ENCODE data around the gene LRWD1. TPM values are rescaled to one million over a fixed set of nuclear protein-coding genes. Genes with fewer than 3 reads are reported as not detected.
"Not testable (repeated sequence)": the region's sequence is repeated elsewhere in the genome, so short reads cannot be mapped to it uniquely, and the experiment has no call there.

The LRWD1 gene
- total and polyA plus RNA-seq, 2 of the 4 experiments (the other 2 are of a cell fraction), result 20.3 to 27.2 TPM

- TF ChIP-seq RAD21 (IDR thresholded peaks at IDR 0.05; ENCODE audit: low read length) (peak; percentile 34), SMC3 (IDR thresholded peaks at IDR 0.05; ENCODE audit: low read depth, low read length) (0 out of 2 replicates have a peak, but pooled peaks have one; percentile 25), CTCF (conservative IDR thresholded peaks at IDR 0.05; ENCODE audit: low read depth, low read length) (peak; percentile 27; the same call in 1 of the 2 replicates)
- BruUV-seq (replicated peaks); H3K9me1 ChIP-seq (ENCODE audit: insufficient read depth, low read length); H3K18ac ChIP-seq (ENCODE audit: low read depth, low read length); H4K5ac ChIP-seq (ENCODE audit: low read depth, low read length); DNase-seq; H3K36me3 ChIP-seq (ENCODE audit: control insufficient read depth, insufficient read depth, low read length); H2BK120ac ChIP-seq (ENCODE audit: low read depth, low read length); H2AFZ ChIP-seq (replicated peaks; ENCODE audit: low read length, poor library complexity); H4K91ac ChIP-seq (ENCODE audit: insufficient read depth, low read depth, low read length); intact Hi-C loops (cut with micrococcal nuclease); H3K9me3 ChIP-seq (ENCODE audit: control insufficient read depth, insufficient read depth, low read length); H3K4ac ChIP-seq (ENCODE audit: low read depth, low read length); H3K23ac ChIP-seq (ENCODE audit: low read depth, low read length); H4K20me1 ChIP-seq (ENCODE audit: insufficient read depth, low read length); H3K9ac ChIP-seq (ENCODE audit: low read depth, low read length); dilution Hi-C loops (cut with HindIII; ENCODE audit: low sequenced_read_pairs, unreplicated experiment); POLR2A ChIA-PET (ENCODE audit: unreplicated experiment); CTCF ChIA-PET; H3K56ac ChIP-seq (ENCODE audit: extremely low read depth, insufficient read depth, low read length); H2BK20ac ChIP-seq (ENCODE audit: low read depth, low read length); H4K8ac ChIP-seq (ENCODE audit: low read depth in 2 of 2, low read length in 2 of 2); H2AK5ac ChIP-seq (ENCODE audit: low read depth, low read length); in situ Hi-C loops (cut with MboI; ENCODE audit: low sequenced_read_pairs); H3K4me1 ChIP-seq (ENCODE audit: control insufficient read depth, insufficient read depth, low read length); H2BK5ac ChIP-seq (ENCODE audit: low read depth, low read length, poor library complexity, severe bottlenecking); H2AK9ac ChIP-seq (replicated peaks; ENCODE audit: low read depth, low read length, poor library complexity); H3K27me3 ChIP-seq (ENCODE audit: control insufficient read depth, insufficient read depth, low read length); H3K14ac ChIP-seq (replicated peaks; ENCODE audit: low read depth, low read length); H3K27ac ChIP-seq (ENCODE audit: insufficient read depth, low read length); ATAC-seq (ENCODE audit: low read depth); H3K4me2 ChIP-seq (ENCODE audit: low read depth, low read length); H3K4me3 ChIP-seq (ENCODE audit: insufficient read depth, low read depth, low read length); H2BK15ac ChIP-seq (ENCODE audit: low read depth, low read length); H3K79me1 ChIP-seq (ENCODE audit: low read depth in 1 of 2, low read length in 2 of 2): not testable (repeated sequence)
- WGBS, 2 experiments (ENCODE audit: extremely low coverage in 2 of 2, insufficient read length in 1 of 2), result no CpG with 5 or more reads among the region's 11 CpGs
Measured at GRCh38 chr7:102479982-102480637, 15.3 kb downstream of the LRWD1 start.

GRCh38 chr7:102481962-102482361 lies 17.2 kb downstream of the LRWD1 start:
- H3K36me3 ChIP-seq (ENCODE audit: control insufficient read depth, insufficient read depth, low read length); H2BK120ac ChIP-seq (ENCODE audit: low read depth, low read length); H3K23ac ChIP-seq (ENCODE audit: low read depth, low read length); ATAC-seq (ENCODE audit: low read depth); H3K4me3 ChIP-seq (ENCODE audit: insufficient read depth, low read depth, low read length); CTCF ChIA-PET; H3K56ac ChIP-seq (ENCODE audit: extremely low read depth, insufficient read depth, low read length); H3K4me1 ChIP-seq (ENCODE audit: control insufficient read depth, insufficient read depth, low read length); H4K91ac ChIP-seq (ENCODE audit: insufficient read depth, low read depth, low read length); dilution Hi-C loops (cut with HindIII; ENCODE audit: low sequenced_read_pairs, unreplicated experiment); H2AFZ ChIP-seq (replicated peaks; ENCODE audit: low read length, poor library complexity); H3K4ac ChIP-seq (ENCODE audit: low read depth, low read length); intact Hi-C loops (cut with micrococcal nuclease); H3K18ac ChIP-seq (ENCODE audit: low read depth, low read length); H2BK15ac ChIP-seq (ENCODE audit: low read depth, low read length); H3K14ac ChIP-seq (replicated peaks; ENCODE audit: low read depth, low read length); H3K79me1 ChIP-seq (ENCODE audit: low read depth in 1 of 2, low read length in 2 of 2); H2AK9ac ChIP-seq (replicated peaks; ENCODE audit: low read depth, low read length, poor library complexity); H3K27me3 ChIP-seq (ENCODE audit: control insufficient read depth, insufficient read depth, low read length); H2AK5ac ChIP-seq (ENCODE audit: low read depth, low read length); H3K9ac ChIP-seq (ENCODE audit: low read depth, low read length); H2BK5ac ChIP-seq (ENCODE audit: low read depth, low read length, poor library complexity, severe bottlenecking); H3K9me3 ChIP-seq (ENCODE audit: control insufficient read depth, insufficient read depth, low read length); H3K27ac ChIP-seq (ENCODE audit: insufficient read depth, low read length); in situ Hi-C loops (cut with MboI; ENCODE audit: low sequenced_read_pairs); BruUV-seq (replicated peaks); H3K4me2 ChIP-seq (ENCODE audit: low read depth, low read length); DNase-seq; POLR2A ChIA-PET (ENCODE audit: unreplicated experiment); H4K8ac ChIP-seq (ENCODE audit: low read depth in 2 of 2, low read length in 2 of 2); H4K5ac ChIP-seq (ENCODE audit: low read depth, low read length); H2BK20ac ChIP-seq (ENCODE audit: low read depth, low read length); H4K20me1 ChIP-seq (ENCODE audit: insufficient read depth, low read length); H3K9me1 ChIP-seq (ENCODE audit: insufficient read depth, low read length): not testable (repeated sequence)
- no CpG with 5 or more reads among the region's 10 CpGs for WGBS, 2 experiments (ENCODE audit: extremely low coverage in 2 of 2, insufficient read length in 1 of 2)

Measured in IMR-90 (cell line).